GM19463 (cell line): ENCODE data around the gene MAOB.

Source experiments
- ATAC-seq: cut with Tn5 transposase; IDR thresholded peaks from one replicate; pipeline ENCODE4 v1.9.1; 2021; ENCODE audit warnings: mild to moderate bottlenecking, moderate library complexity; ENCODE audit not compliant: unreplicated experiment

MAOB gene

DNA sequence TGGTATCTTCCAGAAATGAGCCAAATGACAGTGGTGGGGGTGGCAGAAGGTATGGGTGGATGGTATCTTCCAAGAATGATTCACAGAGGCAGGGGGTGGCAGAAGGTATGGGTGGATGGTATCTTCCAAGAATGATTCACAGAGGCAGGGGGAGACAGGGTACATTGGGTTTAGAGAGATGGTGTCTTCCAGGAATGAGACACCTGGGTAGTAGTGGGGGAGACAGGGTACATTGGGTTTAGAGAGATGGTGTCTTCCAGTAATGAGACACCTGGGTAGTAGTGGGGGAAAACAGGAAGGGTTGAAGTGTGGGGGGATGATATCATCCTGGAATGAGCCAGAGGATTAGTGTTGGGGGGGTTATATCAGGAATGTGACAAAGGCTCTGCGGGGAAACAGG lies 164.2 kb downstream of the MAOB start:
- ATAC-seq = no peak

DNA sequence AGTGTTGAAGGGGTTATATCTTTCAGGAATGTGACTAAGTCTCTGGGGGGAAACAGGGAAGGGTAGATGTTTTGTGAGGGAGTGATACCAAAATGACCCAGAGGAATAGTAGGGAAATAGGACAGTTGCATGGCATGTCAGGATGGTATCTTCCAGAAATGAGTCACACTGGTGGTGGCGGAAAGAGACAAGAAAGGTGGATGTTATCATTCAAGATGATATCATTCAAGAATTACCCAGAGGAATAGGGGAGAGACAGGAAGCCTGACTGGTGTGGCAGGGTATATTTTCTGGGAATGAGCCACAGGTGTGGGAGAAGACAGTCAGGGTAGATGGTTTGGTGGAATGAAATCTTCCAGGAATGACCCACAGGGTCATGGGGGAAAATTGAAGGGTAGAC lies 165.1 kb downstream of the MAOB start:
- ATAC-seq = no peak

DNA sequence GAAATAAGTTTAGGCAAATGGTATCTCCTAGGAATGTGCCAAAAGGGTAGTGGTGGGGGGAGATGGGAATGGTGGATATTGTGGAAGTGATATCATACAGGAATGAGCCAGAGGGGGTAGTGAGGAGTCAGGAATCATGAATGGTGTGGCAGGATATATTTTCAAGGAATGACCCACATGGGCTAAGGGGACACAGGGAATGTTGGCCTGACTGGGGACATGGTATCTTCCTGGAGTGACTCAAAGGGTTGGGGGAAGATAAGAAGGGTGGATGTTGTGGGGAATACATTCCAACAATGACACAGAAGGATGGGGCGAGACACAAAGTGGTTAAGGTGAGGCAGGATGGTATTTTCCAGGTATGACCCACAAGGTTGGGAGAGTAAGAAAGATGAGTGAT lies 165.6 kb downstream of the MAOB start:
- no peak for ATAC-seq
